Mesodermal cell (in vitro differentiated cells): ENCODE measurements around the gene KCNB1.

Source experiments
- H3K27ac ChIP-seq: 2 replicates; pipeline ENCODE4 v1.7.0; 2013; ENCODE audit warnings: mild to moderate bottlenecking, low read depth, low read length, moderate library complexity; ENCODE audit not compliant: severe bottlenecking
- H3K36me3 ChIP-seq: 2 replicates; pipeline ENCODE4 v1.7.1; 2013; ENCODE audit warnings: mild to moderate bottlenecking, low read length, moderate library complexity; ENCODE audit not compliant: control insufficient read depth, insufficient read depth
- H3K4me1 ChIP-seq: one replicate; pipeline ENCODE4 v1.7.1; 2013; ENCODE audit warnings: mild to moderate bottlenecking, low read length; ENCODE audit not compliant: insufficient read depth, control insufficient read depth, poor library complexity, severe bottlenecking
- H3K4me3 ChIP-seq: 2 replicates; pipeline ENCODE4 v1.7.0; 2013; ENCODE audit warnings: low read length, control low read depth, mild to moderate bottlenecking; ENCODE audit not compliant: insufficient read depth, poor library complexity, severe bottlenecking; ENCODE audit errors: extremely low read depth
- H3K9me3 ChIP-seq: 2 replicates; pipeline ENCODE4 v1.7.1; 2013; ENCODE audit warnings: mild to moderate bottlenecking, low read length, moderate library complexity; ENCODE audit not compliant: control insufficient read depth
- WGBS, 2 experiments: methylation state at CpG; one replicate each; pipeline ENCODE4 v1.1.5; 2013; ENCODE audit warnings: missing lambda C conversion rate in 2 of 2; ENCODE audit not compliant: insufficient coverage in 2 of 2; 5-methylcytosine and 5-hydroxymethylcytosine counted together

KCNB1 gene

DNA sequence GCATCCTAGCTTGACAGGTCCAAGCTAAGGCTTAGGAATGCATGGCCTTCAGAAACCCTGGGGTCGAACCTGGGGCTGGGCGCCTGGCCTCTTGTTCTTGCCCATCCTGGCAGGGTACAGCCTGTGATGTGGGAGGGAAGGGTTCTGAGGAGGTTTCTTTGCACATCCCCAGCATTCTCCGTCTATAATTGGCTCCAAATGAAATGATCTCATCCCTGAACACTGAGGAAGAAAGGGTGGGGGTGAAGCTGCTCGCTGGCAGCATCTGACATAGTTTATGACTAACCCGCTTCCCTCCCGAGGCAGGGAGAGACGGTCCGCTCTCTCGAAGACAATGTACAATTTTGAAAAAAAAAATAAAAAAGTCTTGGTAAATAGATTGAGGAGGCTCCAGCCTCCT is 137.5 kb downstream of the KCNB1 start:
- 79 to 93% methylated on average over 6 to 8 of the region's 9 CpGs for WGBS, 2 experiments
- Histone ChIP-seq H3K4me1 (peaks cover 22% of the 10 kb centered on the region), H3K4me3 (no peak overlapping the region), H3K36me3 (no peaks in the 10 kb centered on the region), H3K27ac (peak overlapping the region; percentile 74), H3K9me3 (no peaks in the 10 kb centered on the region)

DNA sequence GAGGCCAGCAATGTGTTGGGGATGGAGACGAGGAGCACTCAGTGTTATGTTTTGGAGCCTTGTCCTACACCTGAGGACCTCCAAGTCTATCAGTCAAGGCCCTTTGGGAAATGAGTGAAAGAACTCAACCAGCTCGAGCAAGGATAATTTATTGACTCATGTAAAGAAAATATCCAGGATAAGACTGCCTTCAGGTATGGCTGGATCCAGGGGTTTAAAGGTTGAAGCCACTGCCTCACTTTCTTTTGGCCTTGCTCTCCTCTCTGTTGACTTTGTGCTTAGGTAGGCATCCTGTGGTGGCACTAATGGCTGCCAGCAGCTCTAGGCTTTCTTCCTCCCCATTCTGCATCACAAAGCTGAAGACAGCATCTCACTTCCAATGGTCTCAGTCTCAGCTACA is 138.3 kb downstream of the KCNB1 start:
- H3K9me3 ChIP-seq: no peaks in the 10 kb centered on the region
- H3K27ac ChIP-seq: no peak overlapping the region
- H3K4me1 ChIP-seq: peaks cover 22% of the 10 kb centered on the region
- no peak overlapping the region for H3K4me3 ChIP-seq
- H3K36me3 ChIP-seq: no peaks in the 10 kb centered on the region
- 75 to 86% methylated on average over 1 to 2 of the region's 2 CpGs for WGBS, 2 experiments

GRCh38 chr20:49343246-49343645 is 139.2 kb downstream of the KCNB1 start:
- Histone ChIP-seq H3K27ac (no peak overlapping the region), H3K36me3 (no peaks in the 10 kb centered on the region), H3K9me3 (no peaks in the 10 kb centered on the region), H3K4me3 (no peak overlapping the region), H3K4me1 (peaks cover 22% of the 10 kb centered on the region)
- 74 to 91% methylated on average over 4 to 7 of the region's 9 CpGs for WGBS, 2 experiments

DNA sequence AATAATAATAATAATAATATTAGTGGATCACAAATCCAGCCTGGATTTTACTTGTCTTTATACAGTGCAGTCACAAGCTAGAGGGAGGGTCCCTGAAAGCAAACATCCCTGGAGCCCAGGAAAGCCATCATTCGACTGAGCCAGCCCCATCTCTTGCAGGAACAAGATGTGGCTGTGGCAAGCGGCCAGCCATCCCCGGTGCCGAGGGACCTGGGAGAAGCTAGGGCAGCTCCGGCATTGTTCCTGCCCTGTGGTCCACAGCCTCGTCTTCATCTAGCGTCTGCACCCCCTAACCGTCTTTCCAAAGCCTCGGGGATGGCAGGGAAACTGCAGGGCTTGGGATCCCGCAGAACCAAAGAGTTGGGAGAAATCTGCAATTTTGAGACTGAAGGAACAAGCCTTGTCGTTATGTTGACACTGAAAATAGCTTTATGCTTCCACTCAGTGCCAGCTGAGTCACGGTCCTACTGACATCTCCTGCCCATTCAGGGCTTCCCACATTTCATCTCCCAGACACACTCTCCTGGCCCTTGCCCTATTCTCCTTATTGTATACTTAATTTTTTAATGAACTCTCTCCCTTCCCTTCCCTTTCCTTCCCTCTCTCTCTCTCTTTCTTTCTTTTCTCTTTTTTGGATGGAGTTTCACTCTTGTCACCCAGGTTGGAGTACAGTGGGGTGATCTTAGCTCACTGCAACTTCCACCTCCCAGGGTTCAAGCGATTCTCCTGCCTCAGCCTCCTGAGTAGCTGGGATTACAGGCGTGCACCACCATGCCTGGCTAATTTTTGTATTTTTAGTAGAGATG is 142.1 kb downstream of the KCNB1 start:
- no peaks in the 10 kb centered on the region for H3K36me3 ChIP-seq
- no peak overlapping the region for H3K27ac ChIP-seq
- WGBS, 2 experiments: 86 to 88% methylated on average over 12 to 13 of the region's 14 CpGs
- H3K4me3 ChIP-seq: no peak overlapping the region
- H3K4me1 ChIP-seq: peaks cover 13% of the 10 kb centered on the region
- no peaks in the 10 kb centered on the region for H3K9me3 ChIP-seq

- Histone ChIP-seq H3K27ac (no peak overlapping the region), H3K9me3 (no peaks in the 10 kb centered on the region), H3K4me3 (no peak overlapping the region), H3K36me3 (no peaks in the 10 kb centered on the region), H3K4me1 (peaks cover 6% of the 10 kb centered on the region)
- 77 to 87% methylated on average over 4 to 7 of the region's 9 CpGs for WGBS, 2 experiments
These were observed 143.3 kb downstream of the KCNB1 start for GRCh38 chr20:49339123-49339522.

DNA sequence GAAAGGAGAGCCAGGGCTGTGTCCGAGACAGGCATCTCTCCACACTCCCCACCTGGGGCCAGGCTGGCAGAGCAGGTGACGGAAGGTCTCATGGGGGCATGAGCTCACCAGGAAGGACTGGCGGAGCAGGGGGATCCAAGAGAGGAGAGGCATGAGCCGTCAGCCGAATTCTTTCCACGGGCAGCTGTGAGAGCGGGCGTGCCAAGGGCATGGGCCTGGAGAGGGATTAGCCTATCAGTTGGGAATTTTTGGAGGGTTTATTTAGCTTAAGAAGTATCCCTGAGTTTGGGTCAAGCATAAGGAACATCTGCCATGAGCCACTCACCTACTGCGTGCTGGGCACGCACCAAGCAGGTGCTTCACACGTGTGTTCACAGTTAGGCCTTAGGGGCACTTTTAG is 144.4 kb downstream of the KCNB1 start:
- peaks cover 1% of the 10 kb centered on the region for H3K4me1 ChIP-seq
- no peaks in the 10 kb centered on the region for H3K36me3 ChIP-seq
- no peak overlapping the region for H3K4me3 ChIP-seq
- H3K27ac ChIP-seq: no peak overlapping the region
- H3K9me3 ChIP-seq: no peaks in the 10 kb centered on the region
- WGBS, 2 experiments: 90 to 93% methylated on average over 8 of the region's 11 CpGs

DNA sequence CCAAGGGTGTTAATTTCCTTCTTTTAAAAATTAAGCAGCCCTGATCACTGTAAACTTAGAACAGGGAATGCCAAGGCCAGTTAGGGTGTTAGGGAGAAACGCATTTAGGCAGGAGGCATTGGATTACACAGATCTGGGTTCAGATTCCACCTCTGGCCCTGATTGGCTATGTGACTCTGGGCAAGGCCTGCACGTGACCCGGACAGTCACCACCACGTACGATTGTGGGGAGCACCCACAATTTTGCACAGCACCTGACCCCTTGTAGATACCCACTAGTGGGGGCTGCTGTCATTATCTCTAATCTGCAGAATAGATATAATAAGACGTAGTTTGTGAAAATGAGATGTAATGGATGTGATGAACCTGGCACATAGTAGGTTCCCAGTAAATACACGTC is 145.1 kb downstream of the KCNB1 start:
- no peak overlapping the region for H3K27ac ChIP-seq
- 82 to 86% methylated on average over 5 to 6 of the region's 7 CpGs for WGBS, 2 experiments
- H3K4me3 ChIP-seq: no peak overlapping the region

DNA sequence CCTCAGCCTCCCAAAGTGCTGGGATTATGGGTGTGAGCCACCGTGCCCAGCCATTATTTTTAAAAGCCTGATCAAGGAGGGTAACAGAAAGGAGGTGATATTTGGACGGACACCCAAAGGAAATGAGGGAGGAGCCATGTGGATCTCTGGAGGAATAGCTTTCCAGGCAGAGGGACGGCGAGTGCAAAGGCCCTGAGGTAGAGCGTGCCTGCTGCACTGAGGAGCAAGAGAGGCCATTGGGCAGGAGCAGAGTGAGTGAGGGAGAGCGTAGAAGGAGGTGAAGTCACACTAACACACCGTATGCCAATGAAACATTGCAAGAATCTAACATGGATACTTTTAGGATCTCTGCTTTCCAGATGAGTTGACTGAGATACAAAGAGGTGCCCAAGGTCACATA is 145.7 kb downstream of the KCNB1 start:
- no peak overlapping the region for H3K4me3 ChIP-seq
- H3K9me3 ChIP-seq: no peaks in the 10 kb centered on the region
- H3K27ac ChIP-seq: no peak overlapping the region
- WGBS, 2 experiments: 95 to 96% methylated on average over 7 of the region's 7 CpGs
- H3K36me3 ChIP-seq: no peaks in the 10 kb centered on the region
- H3K4me1 ChIP-seq: no peaks in the 10 kb centered on the region

More for the DNA sequence above, 145.1 kb downstream of the KCNB1 start:
- Histone ChIP-seq H3K4me1 (no peaks in the 10 kb centered on the region), H3K36me3 (no peaks in the 10 kb centered on the region), H3K9me3 (no peaks in the 10 kb centered on the region)

- H3K4me3 ChIP-seq: no peak overlapping the region
- no peaks in the 10 kb centered on the region for H3K9me3 ChIP-seq
- no peaks in the 10 kb centered on the region for H3K4me1 ChIP-seq
- WGBS, 2 experiments: 94% methylated on average over 11 to 12 of the region's 12 CpGs
- H3K36me3 ChIP-seq: no peaks in the 10 kb centered on the region
- H3K27ac ChIP-seq: no peak overlapping the region
These were observed 147.0 kb downstream of the KCNB1 start for GRCh38 chr20:49335476-49335875.

DNA sequence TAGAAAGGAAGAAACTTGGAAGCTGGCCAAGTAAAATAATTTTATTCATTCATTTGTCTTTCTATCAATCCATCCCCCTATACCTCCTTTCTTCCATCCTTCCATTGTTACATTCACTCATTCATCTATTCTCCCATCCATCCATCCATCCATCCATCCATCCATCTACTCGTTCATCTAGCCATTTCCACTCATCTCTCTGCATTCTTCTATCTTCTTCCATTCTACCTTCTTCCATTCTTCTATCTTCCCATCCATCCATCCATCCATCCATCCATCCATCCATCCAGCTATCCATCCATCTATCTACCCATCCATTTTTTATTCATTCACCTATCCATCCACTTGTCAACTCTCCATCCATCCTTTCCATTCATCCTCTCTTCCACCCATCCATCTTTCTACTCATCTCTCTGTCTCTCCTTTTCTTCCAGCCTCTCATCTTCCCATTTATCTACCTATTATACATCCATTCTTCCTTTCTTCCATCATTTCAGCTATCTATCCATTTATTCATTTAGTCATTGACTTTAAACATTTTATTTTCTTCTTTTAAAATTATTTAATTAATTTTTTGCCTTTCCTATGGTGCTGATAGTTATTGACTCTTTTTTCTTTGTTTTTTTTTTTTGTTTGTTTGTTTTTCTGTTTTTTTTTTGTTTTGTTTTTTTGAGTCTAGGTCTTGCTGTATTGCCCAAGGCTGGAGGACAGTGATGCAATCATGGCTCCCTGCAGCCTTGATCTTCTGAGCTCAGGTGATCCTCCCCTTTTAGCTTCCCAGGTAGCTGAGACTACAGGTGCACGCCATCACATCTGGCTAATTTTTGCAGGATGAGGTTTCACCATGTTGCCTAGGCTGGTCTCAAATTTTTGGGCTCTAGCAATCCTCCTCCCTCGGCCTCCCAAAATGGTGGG is 151.5 kb downstream of the KCNB1 start:
- no peaks in the 10 kb centered on the region for H3K4me1 ChIP-seq
- H3K36me3 ChIP-seq: no peaks in the 10 kb centered on the region
- H3K9me3 ChIP-seq: no peaks in the 10 kb centered on the region
- 75 to 80% methylated on average over 3 of the region's 3 CpGs for WGBS, 2 experiments
- no peak overlapping the region for H3K4me3 ChIP-seq
- no peak overlapping the region for H3K27ac ChIP-seq

GRCh38 chr20:49328790-49329189 is 153.7 kb downstream of the KCNB1 start:
- Histone ChIP-seq H3K36me3 (no peaks in the 10 kb centered on the region), H3K4me1 (no peaks in the 10 kb centered on the region), H3K4me3 (no peak overlapping the region), H3K9me3 (no peaks in the 10 kb centered on the region), H3K27ac (no peak overlapping the region)
